Fibroblast of lung (primary cell): Measurements from ENCODE around the gene TFRC. TPM values are rescaled to one million over a fixed set of nuclear protein-coding genes. Genes with fewer than 3 reads are reported as not detected.

Experiments used
- DNase-seq, 2 donors: peaks; one replicate each; pipeline versions ENCODE4 v3.0.0 to v3.0.0-alpha.2; 2010; ENCODE audit warnings: low read depth in 2 of 2
- H2AFZ ChIP-seq: 2 replicates; pipeline ENCODE4 v1.5.1; 2012; ENCODE audit warnings: low read length, control low read depth, inconsistent platforms
- H3K27ac ChIP-seq: 2 replicates; pipeline ENCODE4 v1.5.1; 2011; ENCODE audit warnings: low read length, control low read depth; ENCODE audit not compliant: insufficient read depth
- H3K27me3 ChIP-seq: 2 replicates; pipeline ENCODE4 v1.5.1; 2011; ENCODE audit warnings: mild to moderate bottlenecking, low read length; ENCODE audit not compliant: control insufficient read depth, insufficient read depth
- H3K36me3 ChIP-seq: 2 replicates; pipeline ENCODE4 v1.5.1; 2011; ENCODE audit warnings: low read length; ENCODE audit not compliant: control insufficient read depth, insufficient read depth
- H3K4me1 ChIP-seq: 2 replicates; pipeline ENCODE4 v1.5.1; 2011; ENCODE audit warnings: low read length; ENCODE audit not compliant: control insufficient read depth, insufficient read depth; ENCODE audit errors: extremely low read depth
- H3K4me2 ChIP-seq: 2 replicates; pipeline ENCODE4 v1.5.1; 2011; ENCODE audit warnings: low read length, control low read depth; ENCODE audit not compliant: insufficient read depth; ENCODE audit errors: extremely low read depth
- H3K4me3 ChIP-seq, 4 experiments: fragments of 200-600 bp in 1 of 4; sonication (generic) in 1 of 4; replicated peaks in 1 of 4; 2 replicates each; pipeline ENCODE4 v1.5.1; 2011 to 2016; ENCODE audit warnings: low read length in 4 of 4, low read depth in 3 of 4, mild to moderate bottlenecking in 3 of 4, control low read depth in 2 of 4, inconsistent platforms in 1 of 4, mixed read lengths in 1 of 4; ENCODE audit not compliant: insufficient read depth in 1 of 4; ENCODE audit errors: control extremely low read depth in 1 of 4
- H3K79me2 ChIP-seq: 2 replicates; pipeline ENCODE4 v1.5.1; 2012; ENCODE audit warnings: mild to moderate bottlenecking, low read length, inconsistent platforms; ENCODE audit not compliant: control insufficient read depth, insufficient read depth
- H3K9ac ChIP-seq: 2 replicates; pipeline ENCODE4 v1.5.1; 2011; ENCODE audit warnings: mild to moderate bottlenecking, low read length, control low read depth; ENCODE audit not compliant: insufficient read depth
- H3K9me3 ChIP-seq: 2 replicates; pipeline ENCODE4 v1.5.1; 2012; ENCODE audit warnings: low read depth, low read length; ENCODE audit not compliant: control insufficient read depth, insufficient read depth
- H4K20me1 ChIP-seq: 2 replicates; pipeline ENCODE4 v1.5.1; 2011; ENCODE audit warnings: low read length; ENCODE audit not compliant: control insufficient read depth, insufficient read depth; ENCODE audit errors: extremely low read depth
- CTCF ChIP-seq, 2 donors: IDR thresholded peaks in 1 of 2; conservative IDR thresholded peaks in 1 of 2; 1 replicate in 1 of 2; 2 replicates in 1 of 2; pipeline ENCODE4 v1.5.1; 2011 to 2012; ENCODE audit warnings: low read length in 2 of 2, control low read depth in 1 of 2, inconsistent platforms in 1 of 2, low read depth in 1 of 2, mild to moderate bottlenecking in 1 of 2
- EZH2 ChIP-seq: IDR thresholded peaks from 2 replicates; pipeline ENCODE4 v1.5.1; 2012; ENCODE audit warnings: low read length, control low read depth, mild to moderate bottlenecking; ENCODE audit errors: missing control alignments
- polyA plus RNA-seq, 2 donors: library from polyadenylated mRNA; depleted of rRNA in 1 of 2; stranded (reverse) in 1 of 2; unstranded in 1 of 2; fragments of >200 nt; gene quantifications; 2 replicates each; pipeline ENCODE4 v1.2.1, GENCODE V29; 2011 to 2012; ENCODE audit warnings: missing spikeins in 1 of 2
- total RNA-seq: library from RNA; depleted of rRNA; stranded (reverse); fragments of >200 nt; gene quantifications from 2 replicates; pipeline ENCODE4 v1.2.1, GENCODE V29; 2014

The TFRC gene
- total and polyA plus RNA-seq, 2 donors (not counting 1 experiment from before 2014, with no cell fraction given): 118 to 169 TPM

- H3K36me3 ChIP-seq: peaks cover 15% of the 10 kb centered on the region
- H3K4me1 ChIP-seq: no peaks in the 10 kb centered on the region
- H3K9ac ChIP-seq: no peak overlapping the region
- H3K79me2 ChIP-seq: no peaks in the 10 kb centered on the region
- no peaks in the 10 kb centered on the region for H3K9me3 ChIP-seq
- no peak overlapping the region for H2AFZ ChIP-seq
- no peak overlapping the region for H3K4me3 ChIP-seq
- H3K27me3 ChIP-seq: no peaks in the 10 kb centered on the region
- no peaks in the 10 kb centered on the region for H4K20me1 ChIP-seq
- no peak for DNase-seq
- no peak overlapping the region for H3K4me2 ChIP-seq
- no peak for TF ChIP-seq EZH2
- no peak for TF ChIP-seq CTCF (conservative IDR thresholded peaks at IDR 0.05 in 1 of 2, IDR thresholded peaks at IDR 0.05 in 1 of 2; ENCODE audit: low read depth in 1 of 2, low read length in 2 of 2)
- H3K27ac ChIP-seq: no peak overlapping the region
These were observed 28.4 kb downstream of the TFRC start for GRCh38 chr3:196053487-196053886.

- Histone ChIP-seq H3K4me2 (no peak overlapping the region), H2AFZ (no peak overlapping the region), H3K4me1 (no peaks in the 10 kb centered on the region), H4K20me1 (no peaks in the 10 kb centered on the region), H3K9ac (no peak overlapping the region), H3K4me3 (no peak overlapping the region), H3K79me2 (no peaks in the 10 kb centered on the region), H3K9me3 (no peaks in the 10 kb centered on the region), H3K27me3 (no peaks in the 10 kb centered on the region), H3K36me3 (peaks cover 10% of the 10 kb centered on the region), H3K27ac (no peak overlapping the region)
- TF ChIP-seq EZH2 (no peak), CTCF (conservative IDR thresholded peaks at IDR 0.05 in 1 of 2, IDR thresholded peaks at IDR 0.05 in 1 of 2; ENCODE audit: low read depth in 1 of 2, low read length in 2 of 2) (no peak)
- DNase-seq: no peak
These were observed 30.4 kb downstream of the TFRC start for GRCh38 chr3:196051282-196052076.

GRCh38 chr3:196050597-196050996 is 31.3 kb downstream of the TFRC start:
- Histone ChIP-seq H3K4me2 (no peak overlapping the region), H3K27ac (no peak overlapping the region), H3K27me3 (no peaks in the 10 kb centered on the region), H3K4me3 (no peak overlapping the region), H2AFZ (no peak overlapping the region), H4K20me1 (no peaks in the 10 kb centered on the region), H3K4me1 (no peaks in the 10 kb centered on the region), H3K9me3 (no peaks in the 10 kb centered on the region), H3K36me3 (peaks cover 10% of the 10 kb centered on the region), H3K79me2 (no peaks in the 10 kb centered on the region), H3K9ac (no peak overlapping the region)
- TF ChIP-seq CTCF (conservative IDR thresholded peaks at IDR 0.05 in 1 of 2, IDR thresholded peaks at IDR 0.05 in 1 of 2; ENCODE audit: low read depth in 1 of 2, low read length in 2 of 2): no peak
- no peak for TF ChIP-seq EZH2
- no peak for DNase-seq
